GM19372 (cell line): ENCODE measurements around the gene XPR1.

Experiments used
- ATAC-seq: cut with Tn5 transposase; IDR thresholded peaks from one replicate; pipeline ENCODE4 v1.9.1; 2021; ENCODE audit warnings: mild to moderate bottlenecking, low read depth, moderate library complexity; ENCODE audit not compliant: unreplicated experiment

Gene XPR1

DNA sequence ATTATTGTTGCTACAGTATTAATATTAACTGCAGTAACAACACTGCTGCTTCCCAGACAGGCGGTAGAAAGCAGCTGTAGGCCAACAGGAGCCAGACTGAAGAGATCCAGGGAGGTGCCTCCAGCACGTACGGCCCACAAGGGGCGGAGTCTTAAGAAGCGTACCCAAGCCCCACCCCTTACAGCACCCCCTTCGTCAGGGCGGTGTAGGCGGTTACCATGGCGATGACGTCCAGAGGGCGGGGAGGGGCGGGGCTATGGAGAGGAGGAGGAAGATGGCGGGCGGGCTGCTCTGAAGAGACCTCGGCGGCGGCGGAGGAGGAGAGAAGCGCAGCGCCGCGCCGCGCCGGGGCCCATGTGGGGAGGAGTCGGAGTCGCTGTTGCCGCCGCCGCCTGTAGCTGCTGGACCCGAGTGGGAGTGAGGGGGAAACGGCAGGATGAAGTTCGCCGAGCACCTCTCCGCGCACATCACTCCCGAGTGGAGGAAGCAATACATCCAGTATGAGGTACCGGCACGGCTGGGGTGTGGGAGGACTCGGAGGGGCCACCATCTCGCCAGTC, at the start of gene XPR1:
Gene XPR1, plus strand, starts transcription at position 257 of the 560 bp plus-strand sequence. Its CDS starts 180 bp downstream, at position 437.
- ATAC-seq: peak; percentile 95

DNA sequence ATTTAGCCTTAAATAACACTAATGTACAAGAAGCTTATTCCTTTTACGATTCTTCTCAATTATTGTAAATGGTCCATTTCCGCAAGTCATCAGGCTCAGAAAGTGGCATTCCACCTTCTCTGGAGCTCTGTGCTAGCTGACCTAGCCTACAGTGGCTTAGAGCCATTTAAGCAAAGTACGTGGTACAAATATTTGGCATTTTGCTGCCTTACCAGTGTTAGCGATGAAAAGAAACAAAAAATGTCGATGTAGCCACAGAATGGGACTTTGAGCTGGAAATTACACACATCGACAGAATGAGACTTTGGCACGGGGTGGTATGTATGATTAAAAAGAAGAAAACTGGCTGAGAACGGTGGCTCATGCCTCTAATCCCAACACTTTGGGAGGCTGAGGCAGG, 47.0 kb upstream of the XPR1 start:
- no peak for ATAC-seq

DNA sequence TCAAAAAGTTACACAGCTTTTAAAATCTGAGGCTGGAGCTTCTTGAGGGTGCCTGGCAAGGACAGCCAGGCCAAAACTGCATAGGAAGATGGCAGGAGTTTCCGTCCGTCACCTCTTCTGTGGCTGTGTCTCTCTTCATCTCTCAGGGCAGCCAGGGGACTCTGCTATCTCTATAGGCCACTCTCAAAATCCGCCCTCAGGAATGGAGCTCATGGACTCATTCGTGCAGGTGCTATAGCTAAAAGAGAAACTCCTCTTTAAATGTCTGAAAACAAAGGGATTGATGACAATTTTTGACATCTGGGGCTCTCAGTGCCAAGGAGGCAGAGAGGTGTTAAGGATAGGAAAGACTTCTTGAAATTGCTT, 45.8 kb upstream of the XPR1 start:
- ATAC-seq: no peak

DNA sequence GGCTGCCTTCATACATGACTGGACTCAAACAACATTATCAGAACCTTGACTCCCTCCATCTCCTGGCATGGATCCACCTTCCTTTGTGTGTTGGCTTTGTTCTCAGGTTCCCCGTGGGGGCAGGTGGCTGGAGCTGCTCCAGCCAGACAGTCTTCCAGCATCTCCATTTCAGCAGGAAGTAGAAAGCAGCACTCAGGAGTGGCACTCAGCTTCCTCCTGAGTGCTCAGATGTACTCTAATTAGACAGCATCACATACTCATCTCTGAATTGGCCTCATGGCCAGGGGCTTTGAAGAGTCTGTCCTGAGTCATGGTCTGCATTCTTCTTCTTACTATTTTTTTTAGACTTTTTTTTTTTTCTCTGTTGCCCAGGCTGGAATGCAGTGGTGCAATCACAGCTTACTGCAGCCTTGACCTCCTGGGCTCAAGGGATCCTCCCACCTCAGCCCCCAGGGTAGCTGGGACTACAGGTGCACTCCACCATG, 45.1 kb upstream of the XPR1 start:
- ATAC-seq: no peak

DNA sequence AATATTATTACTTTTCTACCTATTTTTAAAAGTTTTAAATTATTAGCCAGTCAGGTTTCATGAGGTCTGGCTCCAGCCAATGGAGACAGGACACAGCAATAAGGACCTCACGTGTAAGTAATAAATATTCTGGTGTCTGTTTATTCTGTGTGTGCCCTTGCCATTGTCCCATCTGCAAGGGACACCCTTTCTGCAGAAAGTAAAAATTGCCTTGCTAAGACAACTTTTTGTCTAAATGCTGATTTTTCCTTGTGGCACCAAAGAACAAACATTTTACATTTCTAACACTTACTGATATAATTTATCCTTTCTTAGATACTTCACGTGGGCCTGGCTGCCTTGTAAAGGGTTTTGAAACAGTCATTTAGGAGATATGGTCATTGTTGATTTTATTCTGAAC, 43.7 kb upstream of the XPR1 start:
- ATAC-seq: no peak

DNA sequence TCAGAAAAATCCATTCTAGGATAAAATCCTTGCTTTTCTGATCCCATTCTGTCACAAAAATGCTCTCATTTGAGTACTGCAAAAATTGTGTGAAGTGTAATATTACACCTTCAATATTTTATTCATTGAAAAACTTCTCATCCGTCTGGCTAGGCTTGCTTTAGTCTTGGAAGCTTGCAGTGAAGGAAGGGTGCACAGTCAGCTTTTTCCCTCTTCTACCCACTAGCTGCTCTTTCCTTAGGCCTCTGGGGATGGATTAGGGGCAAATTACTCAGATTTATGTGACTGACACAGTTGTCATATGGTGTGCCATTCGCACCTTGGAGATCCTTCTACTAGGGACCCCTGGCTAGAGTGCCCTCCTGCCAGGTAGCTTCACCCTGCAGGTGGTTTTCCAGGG, 40.9 kb upstream of the XPR1 start:
- ATAC-seq: no peak

DNA sequence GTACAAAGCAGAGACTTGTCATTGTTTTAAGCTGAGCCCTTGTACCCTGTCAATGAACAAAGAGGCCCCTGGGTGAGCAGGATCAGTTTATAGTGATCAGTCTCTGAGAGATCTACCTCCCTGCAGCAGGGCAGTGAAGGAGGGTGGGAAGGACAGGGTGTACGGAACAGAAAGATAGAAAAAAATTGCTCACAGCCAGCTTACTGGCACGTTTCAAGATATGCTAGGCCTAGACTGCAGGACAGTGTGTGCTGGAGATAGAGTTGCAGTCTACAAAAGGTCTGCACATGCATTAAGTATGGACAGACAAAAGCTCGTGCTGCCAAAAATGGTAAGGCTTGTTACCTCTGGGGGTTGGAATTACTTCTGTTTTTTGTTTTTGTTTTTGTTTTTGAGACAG, 38.4 kb upstream of the XPR1 start:
- no peak for ATAC-seq

DNA sequence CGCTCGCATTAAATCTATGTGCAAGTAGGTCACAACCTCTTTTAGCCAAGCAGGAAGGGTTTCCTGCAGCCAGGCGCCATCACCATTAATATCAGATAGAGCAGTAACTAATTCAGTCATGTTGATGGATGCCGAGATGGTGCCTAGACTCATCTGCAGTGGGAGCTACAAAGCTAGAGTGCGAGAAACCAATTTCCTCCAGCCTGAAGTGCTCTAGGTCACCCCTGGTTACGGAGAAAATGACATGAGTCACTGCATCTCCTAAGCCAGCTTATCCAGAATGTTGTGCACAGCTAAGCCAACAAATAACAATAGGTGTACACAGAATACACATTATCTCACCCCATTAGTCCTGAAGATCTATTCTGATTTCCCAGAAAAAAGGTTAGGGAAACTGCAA, 37.1 kb upstream of the XPR1 start:
- ATAC-seq: no peak

DNA sequence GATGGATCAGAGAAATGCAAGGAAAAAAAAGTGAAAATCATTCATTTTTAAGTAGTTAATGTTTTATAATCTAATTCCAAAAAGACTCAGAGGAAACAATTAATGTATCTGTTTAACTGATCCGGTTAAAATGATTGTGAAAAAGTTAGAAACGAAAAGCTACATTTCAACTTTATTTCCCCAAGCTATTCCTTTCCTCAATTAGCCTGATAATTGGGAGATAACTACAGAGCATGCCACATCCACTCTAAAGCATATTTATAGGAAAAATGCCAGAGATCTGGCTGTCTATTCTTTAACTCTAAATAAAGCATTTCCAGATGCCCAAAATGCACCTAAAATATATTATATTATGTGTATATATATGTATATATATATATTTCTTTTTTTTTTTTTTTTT, 35.9 kb upstream of the XPR1 start:
- no peak for ATAC-seq

DNA sequence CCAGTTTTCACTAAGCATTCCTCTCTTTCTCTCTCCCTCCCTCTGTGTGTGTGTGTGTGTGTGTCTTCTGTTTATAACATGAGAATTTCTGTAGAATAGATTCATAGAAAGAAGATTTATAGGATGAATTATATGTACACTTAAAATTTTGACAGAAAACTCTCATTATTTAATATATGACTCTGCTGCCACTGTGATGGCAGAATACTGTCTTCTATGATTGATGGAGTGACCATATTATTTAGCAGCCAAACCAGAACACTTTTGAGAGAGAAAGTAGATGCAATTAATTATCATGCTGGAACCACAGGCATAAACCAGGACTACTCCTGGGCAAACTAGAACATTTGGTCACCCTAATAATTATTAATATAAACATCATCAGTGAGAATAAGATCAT, 34.3 kb upstream of the XPR1 start:
- no peak for ATAC-seq

DNA sequence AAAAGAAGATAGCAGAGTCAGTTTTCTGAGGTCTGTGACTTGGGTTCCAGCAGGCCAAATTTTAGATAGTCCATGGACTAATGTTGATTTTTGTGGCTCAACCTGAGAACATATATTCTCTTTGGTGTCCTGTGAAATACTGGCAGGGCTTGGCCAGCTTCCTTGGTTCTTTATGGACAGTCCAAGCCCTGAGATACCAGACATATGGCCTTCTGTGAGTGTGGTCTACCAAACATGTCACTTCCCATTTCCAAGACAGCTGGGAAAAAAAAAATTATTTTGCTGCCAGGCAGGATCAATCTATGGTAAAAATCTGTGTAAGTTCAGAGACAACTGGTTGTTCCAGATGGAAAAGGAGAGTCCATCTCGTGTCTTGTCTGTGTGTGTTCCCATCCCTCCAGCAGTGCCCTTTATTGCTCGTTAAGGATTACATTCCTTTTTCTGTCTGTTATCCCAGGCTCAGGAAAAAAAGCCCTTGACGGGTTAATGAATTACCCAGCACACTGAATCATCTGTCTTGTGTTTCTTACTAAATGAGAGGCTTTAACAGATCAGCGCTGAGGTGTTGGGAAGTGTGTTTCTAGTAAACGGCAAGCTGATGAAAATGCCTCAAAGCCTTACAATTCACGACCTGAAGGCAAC, 33.4 kb upstream of the XPR1 start:
- ATAC-seq: no peak

DNA sequence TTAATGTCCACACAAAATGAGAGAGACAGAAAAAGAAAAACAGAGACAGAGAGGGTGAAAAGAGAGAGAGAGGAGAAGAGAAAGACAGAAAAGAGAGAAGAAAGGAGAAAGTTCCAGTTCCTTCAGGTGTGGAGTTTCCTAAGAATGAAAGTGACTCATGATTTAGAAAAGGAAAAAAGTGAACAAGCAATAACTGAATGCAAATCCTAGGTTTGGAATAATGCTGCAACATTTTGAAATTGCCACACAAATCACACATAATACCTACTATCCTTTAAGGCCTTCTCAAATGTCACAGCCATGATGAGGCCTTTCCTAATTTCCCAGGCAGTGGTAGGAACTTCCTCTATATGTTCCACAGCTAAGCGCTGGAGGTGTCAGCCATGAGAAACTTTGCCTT, 31.5 kb upstream of the XPR1 start:
- no peak for ATAC-seq

DNA sequence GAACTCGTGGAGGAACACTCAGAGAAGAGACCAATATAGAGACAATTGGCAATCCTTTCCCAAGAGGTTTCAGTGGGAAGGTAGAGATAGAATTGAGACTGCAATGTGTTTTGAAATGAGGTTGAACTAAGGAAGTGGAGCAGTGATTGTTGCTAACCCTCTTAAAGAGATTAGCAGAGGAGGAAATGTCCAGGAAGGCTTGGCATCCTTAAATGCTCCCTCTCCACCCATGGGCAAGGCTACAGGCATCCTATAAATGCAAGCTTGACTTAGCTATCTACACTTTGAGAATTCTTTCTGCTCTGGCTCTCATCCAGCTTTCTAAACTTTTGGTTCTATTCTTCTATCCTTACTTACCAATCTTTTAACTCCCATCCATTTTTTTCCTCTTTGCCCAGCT, 30.3 kb upstream of the XPR1 start:
- no peak for ATAC-seq

DNA sequence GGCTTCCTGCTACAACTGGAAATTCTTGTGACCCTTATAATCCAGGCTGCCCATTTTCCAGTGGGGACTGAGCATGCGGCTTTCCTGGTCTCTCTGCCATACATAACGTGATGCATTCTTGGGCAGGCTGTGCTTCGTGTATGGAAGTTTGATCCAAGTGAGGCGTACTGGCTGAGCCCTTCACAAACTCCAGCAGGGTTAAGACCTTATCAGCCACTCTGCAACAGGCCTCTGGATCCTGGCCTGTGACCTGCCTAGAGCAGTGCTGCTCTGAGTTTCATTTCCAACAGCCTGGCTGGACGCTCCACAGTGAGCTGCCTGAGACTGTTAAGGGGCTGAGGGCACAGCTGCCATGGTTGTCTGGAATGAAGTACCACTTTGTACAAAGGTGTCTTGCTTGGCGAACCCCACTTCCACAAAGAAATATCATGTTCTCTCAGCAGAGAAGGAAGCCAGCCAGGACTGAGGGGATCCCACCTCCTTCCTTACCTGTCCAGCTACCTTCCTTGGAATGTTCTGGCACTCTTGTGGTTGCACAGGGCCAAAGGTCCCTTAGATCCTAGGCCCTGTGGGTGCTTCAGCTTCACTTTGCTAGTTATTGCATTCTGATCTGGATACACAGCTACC, 28.5 kb upstream of the XPR1 start:
- ATAC-seq: no peak

DNA sequence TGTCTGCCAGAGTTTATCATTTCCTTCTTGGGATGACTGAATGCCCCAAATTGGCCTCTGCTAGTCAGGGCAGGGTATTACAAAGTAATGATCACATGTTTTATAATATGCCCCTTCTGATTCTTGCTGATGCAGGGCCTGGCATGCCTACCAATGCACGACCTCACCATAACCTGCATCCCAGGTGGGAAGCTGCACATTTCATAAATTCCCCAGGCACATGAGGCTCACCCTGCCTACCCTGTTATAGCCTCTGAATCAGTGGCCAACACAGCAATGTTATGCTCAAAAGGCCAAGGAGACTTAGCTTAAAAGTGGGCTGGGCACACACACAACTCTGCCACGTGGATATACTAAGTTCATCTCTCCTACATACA, 28.0 kb upstream of the XPR1 start:
- no peak for ATAC-seq

DNA sequence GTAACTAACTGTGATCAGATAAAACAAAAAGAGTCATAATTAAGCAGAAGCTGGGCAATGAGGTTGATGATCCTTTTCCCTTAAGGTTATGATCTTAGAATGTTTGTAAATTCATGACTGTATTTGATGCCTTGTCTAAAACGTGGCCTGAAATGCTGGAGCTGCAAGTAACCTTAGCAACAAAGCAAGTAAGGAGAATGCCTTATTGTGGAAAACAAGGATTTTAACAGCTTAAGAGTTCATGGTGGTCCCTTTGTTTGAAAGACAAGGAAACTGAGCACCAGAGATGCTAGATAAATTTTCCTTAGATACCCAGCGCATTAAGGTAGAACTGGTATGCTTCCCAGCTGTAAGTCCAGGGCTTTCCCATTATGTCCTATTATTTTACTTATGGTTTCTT, 25.7 kb upstream of the XPR1 start:
- no peak for ATAC-seq

DNA sequence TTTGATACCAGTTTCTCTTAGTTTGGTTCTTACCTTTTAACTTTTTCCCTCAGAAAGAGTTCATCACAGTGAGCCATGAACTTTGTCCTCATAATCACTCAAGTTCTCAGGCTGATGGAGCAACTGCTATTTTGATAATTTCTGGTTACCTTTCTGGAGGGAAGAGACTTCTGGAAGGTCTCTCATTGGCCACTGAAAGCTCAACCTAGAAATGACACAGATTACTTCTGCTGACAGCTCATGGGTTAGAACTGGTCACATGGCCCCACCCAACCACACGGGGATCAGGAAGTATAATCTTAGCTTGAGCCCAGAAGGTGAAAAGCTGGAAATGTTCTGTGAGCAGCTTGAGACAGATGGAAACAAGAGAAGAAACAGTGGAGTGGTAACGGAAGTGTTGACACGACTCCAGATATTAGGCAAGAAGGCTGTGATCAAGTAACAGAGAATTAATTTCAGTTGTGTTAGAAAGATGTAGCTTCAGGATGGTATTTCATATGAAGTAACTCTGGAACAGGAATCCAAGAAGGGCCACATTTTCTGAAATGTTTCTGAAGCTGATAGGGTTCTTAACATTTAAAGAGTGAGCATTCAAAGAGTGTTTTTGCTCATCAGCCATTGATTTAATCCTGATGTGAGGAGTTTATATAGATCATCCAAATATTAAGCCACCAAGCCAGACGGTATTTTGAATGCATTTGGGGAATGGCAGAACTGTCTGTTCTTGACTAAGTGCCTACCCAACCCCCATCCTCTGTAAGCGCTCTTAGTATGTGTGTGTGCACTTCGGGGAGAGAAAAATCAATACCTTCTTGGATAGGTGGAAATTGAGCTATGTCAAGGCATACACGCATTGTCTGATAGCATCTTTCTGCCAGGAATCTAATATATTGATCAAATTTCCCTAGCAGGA, 21.9 kb upstream of the XPR1 start:
- no peak for ATAC-seq

DNA sequence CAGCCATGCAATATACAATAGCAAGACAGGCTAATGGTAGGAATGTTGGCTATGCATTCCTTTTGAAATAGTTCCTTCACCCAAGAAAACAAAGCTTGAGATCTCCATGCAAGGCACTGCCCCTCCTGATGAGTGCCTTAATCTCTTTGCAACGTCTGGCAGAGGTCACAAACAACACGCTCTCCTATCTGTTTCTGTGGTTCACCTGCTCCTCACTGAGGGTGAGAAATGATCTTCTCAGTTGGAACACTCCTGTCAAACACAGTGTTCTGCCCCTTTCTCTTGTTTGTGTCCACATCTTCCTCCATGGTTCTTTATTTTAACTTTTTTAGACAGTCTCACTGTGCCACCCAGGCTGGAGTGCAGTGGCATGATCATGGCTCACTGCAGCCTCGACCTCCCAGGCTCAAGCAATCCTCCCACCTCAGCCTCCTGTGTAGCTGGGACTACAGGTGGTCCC, 21.2 kb upstream of the XPR1 start:
- no peak for ATAC-seq

DNA sequence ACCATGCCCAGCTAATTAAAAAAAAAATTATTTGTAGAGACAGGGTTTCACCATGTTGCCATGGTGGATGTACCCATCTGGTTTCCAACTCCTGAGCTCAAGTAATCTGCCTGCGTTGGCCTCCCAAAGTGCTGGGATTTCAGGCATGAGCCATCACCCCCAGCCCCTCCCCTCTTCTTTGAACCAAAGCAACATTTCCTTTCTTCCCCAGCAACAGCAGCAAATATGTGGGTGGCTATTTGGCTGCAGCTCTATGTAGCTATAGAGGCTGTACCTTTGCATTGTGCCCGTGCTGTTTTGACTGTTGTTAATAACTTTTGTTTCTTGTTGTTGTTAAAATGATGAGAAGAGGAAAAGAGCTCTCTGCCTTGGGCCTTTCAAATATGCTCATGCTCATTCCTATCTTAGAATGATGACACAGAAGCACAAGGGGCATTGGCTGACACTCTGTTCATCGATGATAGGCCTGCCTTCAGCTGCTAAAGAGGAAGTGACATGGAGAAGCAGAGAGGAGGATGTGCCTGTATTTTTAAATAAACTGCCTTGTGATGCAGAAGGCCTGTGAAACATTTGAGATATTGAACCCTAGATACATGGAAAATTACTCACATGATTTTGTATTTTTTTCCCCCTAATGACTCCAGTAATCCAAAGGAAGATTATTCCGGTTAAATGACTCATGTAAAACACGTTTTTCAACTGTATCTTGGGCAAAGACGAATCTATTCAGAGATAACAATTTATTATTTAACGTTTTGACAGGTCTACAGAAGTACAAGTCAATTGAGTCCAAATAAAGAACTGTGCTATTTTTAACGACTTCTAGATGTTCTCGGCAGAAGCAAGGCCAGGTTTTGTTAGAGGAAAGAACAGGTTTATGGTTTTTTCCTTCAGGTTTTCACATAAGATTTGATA, 20.5 kb upstream of the XPR1 start:
- ATAC-seq: no peak

DNA sequence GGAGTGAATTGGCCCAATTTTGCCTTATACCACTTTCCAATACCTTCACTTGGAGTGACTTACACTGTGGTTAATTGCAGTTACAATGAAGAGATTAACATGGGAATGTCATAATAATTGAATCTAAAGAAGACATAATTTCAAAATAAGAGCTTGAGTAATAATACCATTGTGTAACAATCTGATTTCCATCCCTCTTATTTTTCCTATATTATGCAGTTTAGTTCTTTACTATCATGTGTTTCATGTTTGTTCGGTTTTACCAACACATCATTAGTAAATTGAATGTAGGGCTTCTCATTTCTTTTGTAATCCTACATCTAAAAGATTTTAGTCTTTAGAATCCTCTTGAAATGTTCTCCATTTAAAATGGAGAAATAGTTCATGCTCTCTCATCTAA, 19.2 kb upstream of the XPR1 start:
- no peak for ATAC-seq
